BE2C (cell line): Measurements from ENCODE around the gene DMC1.

Source experiments
- DNase-seq: peaks from one replicate; pipeline ENCODE4 v3.0.0-alpha.2; 2020
- H3K27me3 ChIP-seq: fragments of 250-450 bp; sonication (Bioruptor Pico); 2 replicates; pipeline ENCODE4 v1.5.1; 2020; ENCODE audit warnings: mild to moderate bottlenecking
- H3K36me3 ChIP-seq: fragments of 250-450 bp; sonication (Bioruptor Pico); 2 replicates; pipeline ENCODE4 v1.5.1; 2020; ENCODE audit warnings: mild to moderate bottlenecking
- H3K4me1 ChIP-seq: fragments of 250-450 bp; sonication (Bioruptor Pico); 2 replicates; pipeline ENCODE4 v1.5.1; 2020
- H3K4me3 ChIP-seq: 2 replicates; pipeline ENCODE4 v1.5.1; 2011; ENCODE audit warnings: low read depth, low read length
- H3K9me3 ChIP-seq: fragments of 250-450 bp; sonication (Bioruptor Pico); 2 replicates; pipeline ENCODE4 v1.5.1; 2020
- CTCF ChIP-seq: IDR thresholded peaks from 2 replicates; pipeline ENCODE4 v1.5.1; 2012; ENCODE audit warnings: mild to moderate bottlenecking, low read depth, low read length

DMC1 gene

GRCh38 chr22:38489142-38489541 is 80.8 kb downstream of the DMC1 start:
- TF ChIP-seq CTCF = no peak
- peaks cover 96% of the 10 kb centered on the region for H3K36me3 ChIP-seq
- H3K4me3 ChIP-seq = no peak overlapping the region
- H3K4me1 ChIP-seq = no peaks in the 10 kb centered on the region; the same call in 1 of the 2 replicates
- no peak for DNase-seq
- H3K9me3 ChIP-seq = no peaks in the 10 kb centered on the region
- no peaks in the 10 kb centered on the region for H3K27me3 ChIP-seq

- no peak for TF ChIP-seq CTCF
- no peak for DNase-seq
- H3K4me1 ChIP-seq = no peaks in the 10 kb centered on the region; the same call in 1 of the 2 replicates
- no peaks in the 10 kb centered on the region for H3K27me3 ChIP-seq
- H3K9me3 ChIP-seq = no peaks in the 10 kb centered on the region
- H3K4me3 ChIP-seq = no peak overlapping the region
- H3K36me3 ChIP-seq = peaks cover 96% of the 10 kb centered on the region
Measured at GRCh38 chr22:38487946-38488345, 82.0 kb downstream of the DMC1 start.

- no peak overlapping the region for H3K4me3 ChIP-seq
- peaks cover 93% of the 10 kb centered on the region for H3K36me3 ChIP-seq
- no peaks in the 10 kb centered on the region for H3K9me3 ChIP-seq
- TF ChIP-seq CTCF = no peak
- no peak for DNase-seq
- no peaks in the 10 kb centered on the region; the same call in 1 of the 2 replicates for H3K4me1 ChIP-seq
- no peaks in the 10 kb centered on the region for H3K27me3 ChIP-seq
Measured at GRCh38 chr22:38485783-38486182, 84.2 kb downstream of the DMC1 start.

- Histone ChIP-seq H3K9me3 (no peaks in the 10 kb centered on the region), H3K27me3 (no peaks in the 10 kb centered on the region)
- TF ChIP-seq CTCF = no peak
Measured at GRCh38 chr22:38484244-38484643, 85.7 kb downstream of the DMC1 start.

GRCh38 chr22:38482662-38483308 is 87.2 kb downstream of the DMC1 start:
- DNase-seq = no peak
- H3K4me3 ChIP-seq = no peak overlapping the region
- H3K4me1 ChIP-seq = no peaks in the 10 kb centered on the region
- no peaks in the 10 kb centered on the region for H3K9me3 ChIP-seq
- peaks cover 71% of the 10 kb centered on the region for H3K36me3 ChIP-seq
- H3K27me3 ChIP-seq = no peaks in the 10 kb centered on the region
- no peak for TF ChIP-seq CTCF

More at GRCh38 chr22:38484244-38484643, 85.7 kb downstream of the DMC1 start:
- Histone ChIP-seq H3K4me3 (no peak overlapping the region), H3K36me3 (peaks cover 85% of the 10 kb centered on the region), H3K4me1 (no peaks in the 10 kb centered on the region)
- no peak for DNase-seq

GRCh38 chr22:38481871-38482332 is 88.1 kb downstream of the DMC1 start:
- peaks cover 62% of the 10 kb centered on the region for H3K36me3 ChIP-seq
- H3K4me1 ChIP-seq = no peaks in the 10 kb centered on the region
- TF ChIP-seq CTCF = no peak
- DNase-seq = no peak
- no peaks in the 10 kb centered on the region for H3K27me3 ChIP-seq
- no peaks in the 10 kb centered on the region for H3K9me3 ChIP-seq
- no peak overlapping the region for H3K4me3 ChIP-seq
